HTERT RPE-1 (cell line): ENCODE results near the gene NTSR2.

Source experiments
- in situ Hi-C: fragments of 300-500 bp; cut with MboI; formaldehyde crosslinking; loops from 4 replicates; pipeline ENCODE4 v1.14.3; 2020; ENCODE audit warnings: low sequenced_read_pairs

Gene NTSR2

GRCh38 chr2:11658208-11659114, 11.5 kb downstream of the NTSR2 start:
- in situ Hi-C loops = no loop called here

DNA sequence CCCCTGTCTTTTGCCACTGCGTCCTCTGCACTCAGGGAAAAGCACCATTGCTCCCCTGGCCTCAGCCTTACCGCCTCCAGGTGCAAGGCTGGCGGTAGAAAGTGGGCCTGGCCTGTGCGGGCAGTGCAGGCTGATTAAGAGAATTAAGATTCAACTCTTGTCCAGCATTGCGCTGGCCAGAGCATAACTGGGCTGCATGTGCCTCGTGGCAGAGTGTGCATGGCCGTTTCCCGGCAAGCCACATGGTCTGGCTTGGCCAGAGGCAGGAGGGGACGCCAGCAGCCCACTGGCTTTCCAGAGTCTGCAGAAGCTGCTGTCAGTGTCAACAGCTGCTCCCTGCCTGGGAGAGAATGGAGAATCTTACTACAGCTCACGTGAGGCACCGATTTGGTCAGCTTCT, 12.3 kb downstream of the NTSR2 start:
- in situ Hi-C loops = no loop called here

GRCh38 chr2:11657195-11657594, 12.8 kb downstream of the NTSR2 start:
- in situ Hi-C loops = no loop called here

GRCh38 chr2:11656671-11657101, 13.3 kb downstream of the NTSR2 start:
- in situ Hi-C loops = no loop called here

- in situ Hi-C loops = no loop called here
Observed at GRCh38 chr2:11656252-11656651, 13.7 kb downstream of the NTSR2 start.

GRCh38 chr2:11655495-11655894, 14.5 kb downstream of the NTSR2 start:
- in situ Hi-C loops = no loop called here

DNA sequence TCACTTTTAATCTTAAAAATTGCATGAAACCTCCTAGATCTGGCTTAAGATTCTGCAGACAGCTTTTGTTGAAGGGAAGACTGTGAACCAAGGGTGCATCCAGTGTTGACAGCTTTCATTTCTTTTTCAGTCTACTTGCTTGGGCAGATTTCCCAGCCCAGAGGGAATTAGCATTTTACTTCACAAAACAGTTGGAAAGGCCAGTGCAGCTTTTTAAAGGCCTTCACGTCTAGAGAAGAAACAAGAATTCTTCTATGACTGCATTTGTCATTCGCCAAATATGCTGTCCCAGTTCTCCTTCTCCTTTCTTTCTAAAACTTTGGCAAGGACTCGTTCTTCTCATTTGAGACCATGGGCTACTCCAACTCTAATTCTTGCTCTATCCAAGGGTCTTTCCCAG, 17.4 kb downstream of the NTSR2 start:
- in situ Hi-C loops = no loop called here

- in situ Hi-C loops = no loop called here
Observed at GRCh38 chr2:11651856-11652548, 18.0 kb downstream of the NTSR2 start.

DNA sequence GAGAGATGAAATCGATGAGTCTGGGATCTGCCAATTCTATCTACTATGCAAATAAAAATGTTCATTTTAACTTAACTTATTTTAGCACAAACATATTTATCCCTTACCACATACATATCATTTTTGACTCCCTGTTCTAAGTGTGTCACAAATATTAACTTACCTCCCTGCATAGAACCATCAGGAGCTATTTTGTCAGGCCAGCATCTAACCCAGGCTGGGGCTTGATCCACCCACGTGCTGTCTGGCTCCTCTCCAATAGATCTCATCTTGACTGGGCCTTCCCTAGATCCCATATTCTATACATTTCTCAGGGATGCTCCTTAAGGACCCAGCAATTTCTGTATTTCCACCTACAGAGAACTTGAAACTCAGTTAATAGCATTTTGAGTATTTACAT, 20.9 kb downstream of the NTSR2 start:
- in situ Hi-C loops = no loop called here

DNA sequence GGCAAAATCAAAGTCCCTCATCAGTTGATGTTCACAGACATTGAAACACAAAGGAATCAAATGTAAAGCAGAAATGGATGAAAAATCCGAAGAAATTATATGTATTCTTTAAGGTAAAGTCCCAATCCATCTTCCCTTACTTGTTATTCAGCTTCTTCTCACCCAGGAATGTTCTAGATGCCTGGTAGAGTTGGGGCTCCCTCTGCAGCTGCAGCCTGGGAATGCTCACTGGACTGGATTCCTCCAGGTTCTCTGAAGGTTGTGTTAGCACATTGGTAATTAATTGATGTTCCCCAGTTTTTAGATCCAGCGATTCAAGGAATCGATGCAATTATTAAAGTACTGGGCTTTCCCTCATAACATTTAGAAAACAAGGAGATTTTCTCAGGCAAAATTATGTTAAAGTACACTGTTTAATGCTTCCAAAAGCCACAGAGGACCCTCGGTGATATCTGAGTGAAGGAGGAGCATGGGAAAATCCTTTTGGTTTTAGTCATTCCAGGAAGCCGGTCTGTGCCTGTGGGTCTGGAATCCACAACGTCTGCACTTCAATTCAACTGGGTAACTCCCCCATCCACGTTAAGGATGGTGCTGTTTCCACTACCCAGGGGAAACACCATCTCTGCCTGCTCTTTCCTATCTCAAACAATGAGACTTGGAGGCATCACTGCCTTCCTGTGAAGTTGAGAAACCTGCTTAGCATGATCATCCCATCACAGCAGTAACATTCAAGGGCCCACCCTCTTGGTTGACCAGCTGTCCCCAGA, 22.0 kb downstream of the NTSR2 start:
- in situ Hi-C loops = no loop called here

DNA sequence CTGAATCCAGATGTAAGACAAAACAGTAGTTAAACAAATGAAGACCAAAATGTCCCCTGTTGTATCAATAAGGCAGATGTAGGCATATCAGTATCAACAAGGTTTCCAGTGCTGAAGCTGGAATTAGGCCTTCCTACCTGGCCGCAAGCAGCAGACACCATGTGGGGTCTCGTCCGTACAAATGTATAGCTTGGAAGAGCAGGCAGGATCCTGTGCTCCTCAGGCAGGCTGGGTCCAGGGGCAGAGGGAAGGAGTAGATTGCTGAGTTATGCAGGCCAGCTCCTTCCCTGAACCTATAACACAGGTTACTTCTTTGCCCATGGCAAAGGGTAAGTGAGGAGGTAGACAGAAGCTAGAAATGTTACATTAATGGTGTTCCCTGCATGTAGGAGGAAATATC, 23.5 kb downstream of the NTSR2 start:
- in situ Hi-C loops = no loop called here

GRCh38 chr2:11644293-11644692, 25.7 kb downstream of the NTSR2 start:
- in situ Hi-C loops = no loop called here

- in situ Hi-C loops = no loop called here
Observed at GRCh38 chr2:11642972-11643371, 27.0 kb downstream of the NTSR2 start.

GRCh38 chr2:11640132-11640531, 29.9 kb downstream of the NTSR2 start:
- in situ Hi-C loops = no loop called here

DNA sequence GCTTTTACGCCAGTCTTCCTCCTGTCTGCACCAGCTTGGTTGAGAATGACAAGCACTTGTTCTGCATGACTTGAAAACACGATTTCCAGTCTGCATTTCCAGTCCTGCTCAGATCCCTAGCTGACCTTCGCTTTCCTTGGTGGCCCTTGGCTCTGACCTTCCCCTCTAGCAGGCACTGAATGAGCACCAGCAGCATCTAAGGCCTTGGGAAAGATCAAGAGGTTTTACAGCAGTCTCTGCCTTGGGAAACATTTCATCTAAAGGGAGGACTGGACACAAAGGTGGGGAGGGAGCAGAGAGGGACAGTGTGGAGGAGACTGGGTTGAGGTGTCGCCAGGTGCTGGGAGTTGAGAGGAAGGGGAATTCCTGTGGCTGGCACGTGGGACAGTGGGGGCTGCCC, 30.5 kb downstream of the NTSR2 start:
- in situ Hi-C loops = no loop called here

DNA sequence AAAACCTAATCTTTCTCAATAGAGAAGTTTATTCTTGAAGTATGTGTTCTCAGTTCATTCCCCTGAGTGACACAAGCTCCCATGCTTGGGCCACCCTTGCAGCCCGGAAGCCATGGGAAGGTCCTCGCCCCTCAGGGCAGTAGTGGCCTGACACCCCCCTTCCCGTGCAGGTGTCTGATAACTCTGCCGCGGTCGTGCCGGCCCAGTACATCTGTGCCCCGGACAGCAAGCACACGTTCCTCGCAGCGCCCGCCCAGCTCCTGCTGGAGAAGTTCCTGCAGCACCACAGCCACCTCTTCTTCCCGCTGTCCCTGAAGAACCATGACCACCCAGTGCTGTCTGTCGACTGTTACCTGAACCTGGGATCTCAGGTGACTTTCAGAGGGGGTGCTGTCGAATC, 32.4 kb downstream of the NTSR2 start:
- in situ Hi-C loops = no loop called here

DNA sequence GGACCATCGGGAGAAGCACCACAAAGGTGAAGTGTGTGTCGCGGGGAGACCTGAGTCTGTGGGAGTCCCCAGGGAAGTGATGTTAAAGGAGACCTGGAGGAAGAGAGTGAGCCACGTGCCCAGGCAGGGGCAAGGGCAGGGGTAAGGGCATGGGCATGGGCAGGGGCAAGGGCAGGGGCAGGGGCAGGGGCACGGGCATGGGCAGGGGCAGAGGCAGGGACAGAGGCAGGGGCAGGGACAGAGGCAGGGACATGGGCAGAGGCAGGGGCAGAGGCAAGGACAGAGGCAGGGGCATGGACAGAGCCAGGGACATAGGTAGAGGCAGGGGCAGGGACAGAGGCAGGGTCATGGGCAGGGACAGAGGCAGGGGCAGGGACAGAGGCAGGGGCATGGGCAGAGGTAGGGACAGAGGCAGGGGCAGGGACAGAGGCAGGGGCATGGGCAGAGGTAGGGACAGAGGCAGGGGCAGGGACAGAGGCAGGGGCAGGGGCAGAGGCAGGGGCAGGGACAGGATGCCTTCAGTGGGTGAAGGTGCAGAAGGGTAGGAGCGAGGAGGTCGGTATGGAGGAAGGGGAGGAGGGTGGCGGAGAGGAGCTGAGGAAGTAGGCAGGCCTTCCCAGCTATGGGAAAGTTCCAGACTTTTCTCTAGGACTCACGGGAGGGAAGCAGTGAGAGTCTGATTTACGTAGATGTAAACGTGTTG, 33.3 kb downstream of the NTSR2 start:
- in situ Hi-C loops = no loop called here

- in situ Hi-C loops = no loop called here
Observed at GRCh38 chr2:11635141-11635540, 34.9 kb downstream of the NTSR2 start.

DNA sequence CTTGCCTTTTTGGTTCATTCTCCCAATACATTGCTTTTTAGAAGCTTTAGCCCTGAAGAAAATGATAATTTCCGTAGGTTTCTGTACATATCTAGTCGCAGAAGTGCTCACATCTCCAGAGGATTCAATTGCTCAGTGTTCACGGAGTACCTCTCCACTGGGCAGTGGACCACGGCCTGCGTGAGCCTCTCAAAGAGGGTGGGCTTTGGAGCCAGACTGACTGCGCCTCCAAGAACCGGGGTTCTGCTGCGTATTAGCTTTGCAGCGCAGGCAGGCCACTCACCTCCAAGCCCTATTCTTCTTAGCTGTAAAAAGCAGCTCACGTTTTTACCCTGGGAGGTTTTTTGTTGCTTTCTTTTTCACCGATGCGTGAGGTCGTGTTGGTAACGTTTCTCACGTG, 35.4 kb downstream of the NTSR2 start:
- in situ Hi-C loops = no loop called here

DNA sequence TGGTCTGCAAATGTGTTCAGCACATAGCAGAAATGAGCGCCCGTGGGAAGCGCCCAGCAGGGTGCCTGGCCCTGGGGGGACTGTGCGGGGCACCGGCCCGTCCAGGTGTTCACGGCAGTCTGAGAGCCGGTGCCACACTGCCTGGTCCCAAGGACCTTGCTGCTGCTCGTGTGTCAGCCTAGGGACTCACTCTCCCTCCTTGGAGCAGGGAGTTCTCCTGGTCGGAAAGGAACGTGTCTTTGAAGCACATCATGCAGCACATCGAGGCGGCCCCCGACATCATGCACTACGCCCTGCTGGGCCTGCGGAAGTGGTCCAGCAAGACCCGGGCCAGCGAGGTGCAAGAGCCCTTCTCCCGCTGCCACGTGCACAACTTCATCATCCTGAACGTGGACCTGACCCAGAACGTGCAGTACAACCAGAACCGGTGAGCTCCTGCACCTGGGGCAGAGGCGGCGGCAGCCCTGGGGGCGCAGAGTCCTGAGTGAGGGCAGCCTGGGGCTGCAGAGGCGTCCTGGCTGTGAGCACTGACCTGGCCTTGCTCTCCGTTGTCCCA, 36.0 kb downstream of the NTSR2 start:
- in situ Hi-C loops = no loop called here

- in situ Hi-C loops = no loop called here
Observed at GRCh38 chr2:11631462-11631861, 38.5 kb downstream of the NTSR2 start.
